ENCODE results near the gene CDK17. TPM values are rescaled to one million over a fixed set of nuclear protein-coding genes. Genes with fewer than 3 reads are reported as not detected.
"Not testable (repeated sequence)": the region's sequence is repeated elsewhere in the genome, so short reads cannot be mapped to it uniquely, and the experiment has no call there.

CDK17 gene
- total RNA-seq, 4 donors from 2014 or later = 93.5 to 105 (median 102) TPM

GRCh38 chr12:96420277-96420835, 20.1 kb upstream of the CDK17 start:
- Histone ChIP-seq H3K27ac (peak overlapping the region; percentile 73 to 83), H3K27me3 (no peaks in the 10 kb centered on the region), H3K9me3 (no peaks in the 10 kb centered on the region), H3K4me1 (no peaks in the 10 kb centered on the region), H3K36me3 (no peaks in the 10 kb centered on the region), H3K4me3 (no peak overlapping the region)
- TF ChIP-seq POLR2A (IDR thresholded peaks at IDR 0.05) = no peak
- TF ChIP-seq, protein P1, sequence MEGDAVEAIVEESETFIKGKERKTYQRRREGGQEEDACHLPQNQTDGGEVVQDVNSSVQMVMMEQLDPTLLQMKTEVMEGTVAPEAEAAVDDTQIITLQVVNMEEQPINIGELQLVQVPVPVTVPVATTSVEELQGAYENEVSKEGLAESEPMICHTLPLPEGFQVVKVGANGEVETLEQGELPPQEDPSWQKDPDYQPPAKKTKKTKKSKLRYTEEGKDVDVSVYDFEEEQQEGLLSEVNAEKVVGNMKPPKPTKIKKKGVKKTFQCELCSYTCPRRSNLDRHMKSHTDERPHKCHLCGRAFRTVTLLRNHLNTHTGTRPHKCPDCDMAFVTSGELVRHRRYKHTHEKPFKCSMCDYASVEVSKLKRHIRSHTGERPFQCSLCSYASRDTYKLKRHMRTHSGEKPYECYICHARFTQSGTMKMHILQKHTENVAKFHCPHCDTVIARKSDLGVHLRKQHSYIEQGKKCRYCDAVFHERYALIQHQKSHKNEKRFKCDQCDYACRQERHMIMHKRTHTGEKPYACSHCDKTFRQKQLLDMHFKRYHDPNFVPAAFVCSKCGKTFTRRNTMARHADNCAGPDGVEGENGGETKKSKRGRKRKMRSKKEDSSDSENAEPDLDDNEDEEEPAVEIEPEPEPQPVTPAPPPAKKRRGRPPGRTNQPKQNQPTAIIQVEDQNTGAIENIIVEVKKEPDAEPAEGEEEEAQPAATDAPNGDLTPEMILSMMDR (IDR thresholded peaks at IDR 0.05) = no peak
- intact Hi-C loops (cut with DNase I; ENCODE audit: low total_unique reads) = loop anchor here (10.0 kb wide), 1 partner anchor 1854 kb away; no protein-coding TSS in a partner anchor
- DNase-seq = no peak

- Histone ChIP-seq H3K4me3 (no peak overlapping the region), H3K36me3 (no peaks in the 10 kb centered on the region), H3K27ac (peak overlapping the region; percentile 47 to 83), H3K9me3 (no peaks in the 10 kb centered on the region), H3K4me1 (no peaks in the 10 kb centered on the region), H3K27me3 (no peaks in the 10 kb centered on the region)
- no peak for DNase-seq
- no peak for TF ChIP-seq POLR2A (IDR thresholded peaks at IDR 0.05)
- TF ChIP-seq, protein P1 (IDR thresholded peaks at IDR 0.05) = no peak
- intact Hi-C loops (cut with DNase I; ENCODE audit: low total_unique reads) = loop anchor here (10.0 kb wide), 1 partner anchor 1855 kb away; no protein-coding TSS in a partner anchor
Observed at GRCh38 chr12:96419576-96420276, 19.5 kb upstream of the CDK17 start.

DNA sequence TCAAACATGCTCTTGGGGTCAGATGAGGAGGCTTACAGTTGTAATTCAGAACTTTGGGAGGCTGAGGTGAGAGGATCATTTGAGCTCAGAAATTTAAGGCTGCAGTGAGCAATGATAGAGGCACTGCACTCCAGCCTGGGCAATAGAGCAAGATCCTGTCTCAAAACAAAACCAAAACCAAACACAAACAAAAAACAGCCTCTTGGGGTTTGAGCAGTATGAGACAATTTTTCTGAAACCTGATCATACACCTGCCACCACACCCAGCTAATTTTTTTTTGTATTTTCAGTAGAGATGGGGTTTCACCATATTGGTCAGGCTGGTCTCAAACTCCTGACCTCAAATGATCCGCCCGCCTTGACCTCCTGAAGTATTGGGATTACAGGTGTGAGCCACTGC, 17.4 kb upstream of the CDK17 start:
- intact Hi-C loops (cut with DNase I; ENCODE audit: low total_unique reads); DNase-seq; H3K4me3 ChIP-seq; H3K27me3 ChIP-seq; H3K36me3 ChIP-seq; H3K9me3 ChIP-seq; H3K27ac ChIP-seq; H3K4me1 ChIP-seq: not testable (repeated sequence)

DNA sequence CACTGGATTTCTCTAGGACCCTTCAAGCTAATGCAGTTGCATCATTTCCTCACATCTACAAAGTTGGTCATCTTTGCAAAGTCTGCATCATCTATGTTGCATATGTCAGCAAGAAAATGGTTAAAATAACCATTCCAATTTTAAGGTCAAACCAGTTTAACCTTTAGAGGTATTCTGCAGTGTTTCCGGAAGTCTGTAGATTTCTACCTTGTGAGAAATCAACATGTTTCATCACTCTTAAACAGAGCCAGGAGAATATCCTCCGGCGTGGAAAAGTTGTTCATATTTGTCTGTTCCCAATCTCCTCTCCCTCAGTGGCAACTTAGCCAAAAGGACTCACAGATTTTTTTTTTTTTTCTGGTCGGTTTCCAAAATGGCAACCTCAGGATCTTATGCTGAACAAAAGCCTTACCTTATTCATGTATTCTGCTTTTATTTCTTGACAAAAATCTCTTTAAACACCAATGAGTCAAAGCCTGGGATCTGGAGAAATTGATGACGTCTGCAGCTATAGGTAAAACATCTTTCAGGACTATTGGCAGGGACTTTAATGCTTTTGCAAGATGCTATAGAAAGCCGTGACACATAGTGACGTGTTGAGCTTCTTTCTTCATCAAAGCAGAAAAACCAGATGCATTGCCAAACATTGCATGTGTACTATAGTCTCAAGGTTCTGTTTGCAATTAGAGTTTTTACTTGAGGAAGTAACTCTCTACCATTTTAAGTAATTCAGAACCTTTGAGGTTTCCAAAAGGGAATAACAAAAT, 16.0 kb upstream of the CDK17 start:
- H3K9me3 ChIP-seq = no peaks in the 10 kb centered on the region
- intact Hi-C loops (cut with DNase I; ENCODE audit: low total_unique reads) = no loop called here
- no peaks in the 10 kb centered on the region for H3K27me3 ChIP-seq
- H3K4me1 ChIP-seq = no peaks in the 10 kb centered on the region
- no peak for DNase-seq
- no peak overlapping the region for H3K4me3 ChIP-seq
- H3K36me3 ChIP-seq = no peaks in the 10 kb centered on the region
- no peak overlapping the region for H3K27ac ChIP-seq
- no peak for TF ChIP-seq POLR2A (IDR thresholded peaks at IDR 0.05)
- TF ChIP-seq, protein P1 (IDR thresholded peaks at IDR 0.05) = no peak

DNA sequence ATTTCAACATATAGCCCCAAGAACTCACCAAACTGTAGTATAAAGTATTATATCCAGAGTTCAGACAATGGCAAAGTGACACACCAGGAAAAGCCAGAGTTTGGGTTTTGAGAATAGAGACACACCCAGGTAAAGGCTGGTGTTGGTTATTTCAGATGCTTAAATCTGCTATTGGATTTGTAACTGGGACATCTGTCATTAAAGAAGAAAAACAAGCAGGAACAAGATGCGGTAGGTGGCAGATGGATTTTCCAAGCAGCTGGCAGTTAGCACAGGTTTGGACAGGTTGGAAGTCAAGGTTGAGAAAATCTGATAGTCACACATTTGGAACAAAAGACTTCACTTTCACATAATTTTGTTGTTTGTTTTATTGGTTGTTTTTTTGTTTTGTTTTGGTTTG, 14.4 kb upstream of the CDK17 start:
- no peaks in the 10 kb centered on the region for H3K4me1 ChIP-seq
- intact Hi-C loops (cut with DNase I; ENCODE audit: low total_unique reads) = no loop called here
- no peak overlapping the region for H3K27ac ChIP-seq
- DNase-seq = no peak
- H3K27me3 ChIP-seq = no peaks in the 10 kb centered on the region
- TF ChIP-seq, protein P1 (IDR thresholded peaks at IDR 0.05) = no peak
- TF ChIP-seq POLR2A (IDR thresholded peaks at IDR 0.05) = no peak
- H3K9me3 ChIP-seq = no peaks in the 10 kb centered on the region
- H3K4me3 ChIP-seq = no peak overlapping the region
- no peaks in the 10 kb centered on the region for H3K36me3 ChIP-seq

Data from uterus (tissue), 4 donors.